Neural crest cell (in vitro differentiated cells): ENCODE results near the gene TMEM192. TPM values are rescaled to one million over a fixed set of nuclear protein-coding genes. Genes with fewer than 3 reads are reported as not detected.

Experiments
- DNase-seq: peaks from one replicate; pipeline ENCODE4 v3.0.0; 2021; ENCODE audit warnings: low read depth, mixed read lengths, low spot score
- H3K27ac Mint-ChIP-seq: one replicate; pipeline ENCODE4 v1.8.0; 2021; ENCODE audit warnings: mild to moderate bottlenecking, mixed read lengths; ENCODE audit not compliant: unreplicated experiment
- H3K27me3 Mint-ChIP-seq: 2 replicates; pipeline ENCODE4 v1.8.0; 2021; ENCODE audit warnings: low read depth, mild to moderate bottlenecking, mixed read lengths
- H3K36me3 Mint-ChIP-seq: 2 replicates; pipeline ENCODE4 v1.8.0; 2021; ENCODE audit warnings: low read depth, mild to moderate bottlenecking, mixed read lengths
- H3K4me1 Mint-ChIP-seq: 2 replicates; pipeline ENCODE4 v1.8.0; 2021; ENCODE audit warnings: mixed read lengths
- H3K4me3 Mint-ChIP-seq: one replicate; pipeline ENCODE4 v1.8.0; 2021; ENCODE audit warnings: mild to moderate bottlenecking, mixed read lengths
- H3K9me3 Mint-ChIP-seq: 2 replicates; pipeline ENCODE4 v1.8.0; 2021; ENCODE audit warnings: mixed read lengths
- long read RNA-seq: library from polyadenylated mRNA; unstranded; transcript quantifications from one replicate; pipeline ENCODE4 v2.0.0, GENCODE V29; 2020
- total RNA-seq: library from RNA; stranded (reverse); gene quantifications from 2 replicates; pipeline ENCODE4 v1.2.1, GENCODE V29; 2021
- TF ChIP-seq, protein P1 (sequence below): fragments of 200-600 bp; sonication (generic); conservative IDR thresholded peaks from 2 replicates; pipeline ENCODE4 v1.5.0; 2021; ENCODE audit warnings: antibody characterized with exemption, mild to moderate bottlenecking

Gene TMEM192
- total RNA-seq = 14.3 and 15.1 TPM in 2 replicates
- long read RNA-seq, full-length matches to known transcripts = 49 of 57 reads
- long read RNA-seq, partial matches to known transcripts = 3 of 57 reads
- long read RNA-seq, other reads (novel, unspliced or antisense) = 5 of 57 reads

DNA sequence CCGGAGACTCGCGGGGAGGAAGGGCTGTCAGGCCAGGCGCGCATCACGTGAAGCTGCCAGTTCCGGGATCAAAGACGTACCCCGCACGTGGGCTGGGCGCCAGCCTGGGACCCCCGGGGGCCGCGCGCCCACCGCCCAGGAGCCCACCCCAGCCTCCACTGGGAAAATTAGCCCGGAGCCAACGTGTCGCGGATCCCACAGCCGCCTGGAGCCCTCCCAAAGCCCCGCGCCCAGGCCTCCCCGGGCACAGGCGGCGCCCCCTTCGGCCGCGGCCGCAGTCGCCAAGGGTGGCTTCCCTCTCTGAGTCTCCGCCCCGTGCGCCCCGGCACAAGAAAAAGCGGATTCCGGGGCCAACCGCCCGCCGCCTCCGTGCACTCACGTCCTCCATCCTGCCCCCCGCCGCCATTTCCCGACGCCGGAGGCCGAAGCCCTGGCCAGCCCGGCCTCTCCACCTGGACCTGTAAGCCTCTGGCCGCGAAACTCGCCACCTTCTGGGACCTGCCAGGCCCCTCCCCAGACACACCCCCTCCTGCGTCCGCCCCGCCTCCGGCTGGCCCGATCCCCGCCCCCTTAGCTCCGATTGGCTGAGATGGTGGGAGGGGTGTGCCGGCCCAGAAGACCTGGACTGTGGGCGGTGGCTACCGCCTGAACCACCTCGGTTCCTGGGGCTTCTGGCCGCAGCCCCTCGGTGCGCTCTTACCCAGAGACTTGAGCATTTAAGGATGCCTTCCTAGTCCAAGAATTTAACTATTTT lies at the start of gene TMEM192:
TMEM192 (minus strand) TSS at position 493 of the 754 bp plus-strand sequence; CDS start at position 406, 87 bp downstream.
- H3K36me3 Mint-ChIP-seq = no peaks in the 10 kb centered on the region
- H3K27ac Mint-ChIP-seq = peak within 1 kb of the TSS; percentile 92

DNA sequence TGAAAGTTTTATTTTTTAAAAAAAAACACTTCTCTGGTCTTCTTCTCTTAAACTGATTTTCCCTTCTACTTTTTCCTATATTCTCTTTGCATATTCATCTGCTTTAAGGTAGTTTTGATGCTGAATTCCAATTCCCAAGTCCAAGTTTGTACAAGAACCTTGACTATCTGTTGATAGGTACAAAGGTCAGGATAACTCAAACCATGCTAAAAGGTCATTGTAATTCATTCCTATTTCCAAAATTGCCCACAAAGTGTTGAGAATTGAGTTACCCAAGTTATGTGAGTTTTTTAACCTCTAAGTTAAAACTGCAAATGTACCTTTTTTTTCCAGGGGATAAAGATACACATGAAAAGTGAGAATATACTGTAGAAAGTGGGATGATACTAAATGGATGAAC lies 46.1 kb upstream of the TMEM192 start:
- Mint-ChIP-seq H3K4me1 (no peaks in the 10 kb centered on the region), H3K4me3 (no peak overlapping the region), H3K27ac (no peak overlapping the region), H3K36me3 (peaks cover 5% of the 10 kb centered on the region), H3K27me3 (no peaks in the 10 kb centered on the region), H3K9me3 (peaks cover 5% of the 10 kb centered on the region)
- TF ChIP-seq, protein P1, sequence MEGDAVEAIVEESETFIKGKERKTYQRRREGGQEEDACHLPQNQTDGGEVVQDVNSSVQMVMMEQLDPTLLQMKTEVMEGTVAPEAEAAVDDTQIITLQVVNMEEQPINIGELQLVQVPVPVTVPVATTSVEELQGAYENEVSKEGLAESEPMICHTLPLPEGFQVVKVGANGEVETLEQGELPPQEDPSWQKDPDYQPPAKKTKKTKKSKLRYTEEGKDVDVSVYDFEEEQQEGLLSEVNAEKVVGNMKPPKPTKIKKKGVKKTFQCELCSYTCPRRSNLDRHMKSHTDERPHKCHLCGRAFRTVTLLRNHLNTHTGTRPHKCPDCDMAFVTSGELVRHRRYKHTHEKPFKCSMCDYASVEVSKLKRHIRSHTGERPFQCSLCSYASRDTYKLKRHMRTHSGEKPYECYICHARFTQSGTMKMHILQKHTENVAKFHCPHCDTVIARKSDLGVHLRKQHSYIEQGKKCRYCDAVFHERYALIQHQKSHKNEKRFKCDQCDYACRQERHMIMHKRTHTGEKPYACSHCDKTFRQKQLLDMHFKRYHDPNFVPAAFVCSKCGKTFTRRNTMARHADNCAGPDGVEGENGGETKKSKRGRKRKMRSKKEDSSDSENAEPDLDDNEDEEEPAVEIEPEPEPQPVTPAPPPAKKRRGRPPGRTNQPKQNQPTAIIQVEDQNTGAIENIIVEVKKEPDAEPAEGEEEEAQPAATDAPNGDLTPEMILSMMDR = no peak
- no peak for DNase-seq

More for the DNA sequence above, at the start of gene TMEM192:
- Mint-ChIP-seq H3K9me3 (no peaks in the 10 kb centered on the region), H3K27me3 (no peaks in the 10 kb centered on the region), H3K4me3 (peak within 1 kb of the TSS; percentile 97), H3K4me1 (peaks cover 20% of the 10 kb centered on the region)
- peak; percentile 91 for DNase-seq
- TF ChIP-seq, protein P1 = peak; percentile 48

GRCh38 chr4:165156906-165157305 lies 44.2 kb upstream of the TMEM192 start:
- no peak for DNase-seq
- Mint-ChIP-seq H3K27me3 (no peaks in the 10 kb centered on the region), H3K4me3 (no peak overlapping the region), H3K27ac (no peak overlapping the region), H3K4me1 (no peaks in the 10 kb centered on the region), H3K9me3 (peaks cover 5% of the 10 kb centered on the region), H3K36me3 (peaks cover 5% of the 10 kb centered on the region)
- TF ChIP-seq, protein P1 = no peak

DNA sequence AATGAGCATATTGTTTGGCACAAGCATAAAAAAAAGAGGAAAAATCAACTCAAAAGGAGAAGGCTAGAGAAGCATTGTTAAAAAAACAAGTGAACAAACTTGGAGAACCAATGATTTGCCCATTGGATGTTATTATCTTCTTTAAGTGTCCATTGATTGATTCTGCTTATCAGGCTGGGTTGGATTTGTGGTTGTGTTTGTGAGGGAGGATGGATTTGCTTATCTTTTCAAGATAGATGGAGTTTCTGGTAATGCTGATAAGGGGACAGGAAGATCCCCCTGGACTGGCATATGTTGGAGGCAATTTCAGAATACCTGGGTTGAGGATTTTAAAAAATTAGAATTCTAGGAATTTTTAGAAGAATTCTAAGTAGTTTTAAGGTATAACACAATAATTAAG lies 41.8 kb upstream of the TMEM192 start:
- no peaks in the 10 kb centered on the region for H3K27me3 Mint-ChIP-seq
- TF ChIP-seq, protein P1 = no peak
- H3K4me1 Mint-ChIP-seq = no peaks in the 10 kb centered on the region
- H3K27ac Mint-ChIP-seq = no peak overlapping the region
- no peak overlapping the region for H3K4me3 Mint-ChIP-seq
- H3K9me3 Mint-ChIP-seq = peaks cover 5% of the 10 kb centered on the region
- H3K36me3 Mint-ChIP-seq = peaks cover 5% of the 10 kb centered on the region
- no peak for DNase-seq

- no peak overlapping the region for H3K27ac Mint-ChIP-seq
- H3K4me3 Mint-ChIP-seq = no peak overlapping the region
- no peaks in the 10 kb centered on the region for H3K27me3 Mint-ChIP-seq
- H3K36me3 Mint-ChIP-seq = peaks cover 5% of the 10 kb centered on the region
- no peak for DNase-seq
- TF ChIP-seq, protein P1 = no peak
- H3K4me1 Mint-ChIP-seq = no peaks in the 10 kb centered on the region
- H3K9me3 Mint-ChIP-seq = peaks cover 8% of the 10 kb centered on the region
Measured at GRCh38 chr4:165152527-165152926, 39.9 kb upstream of the TMEM192 start.
